ENCODE results near the gene FBXW12.

DNA sequence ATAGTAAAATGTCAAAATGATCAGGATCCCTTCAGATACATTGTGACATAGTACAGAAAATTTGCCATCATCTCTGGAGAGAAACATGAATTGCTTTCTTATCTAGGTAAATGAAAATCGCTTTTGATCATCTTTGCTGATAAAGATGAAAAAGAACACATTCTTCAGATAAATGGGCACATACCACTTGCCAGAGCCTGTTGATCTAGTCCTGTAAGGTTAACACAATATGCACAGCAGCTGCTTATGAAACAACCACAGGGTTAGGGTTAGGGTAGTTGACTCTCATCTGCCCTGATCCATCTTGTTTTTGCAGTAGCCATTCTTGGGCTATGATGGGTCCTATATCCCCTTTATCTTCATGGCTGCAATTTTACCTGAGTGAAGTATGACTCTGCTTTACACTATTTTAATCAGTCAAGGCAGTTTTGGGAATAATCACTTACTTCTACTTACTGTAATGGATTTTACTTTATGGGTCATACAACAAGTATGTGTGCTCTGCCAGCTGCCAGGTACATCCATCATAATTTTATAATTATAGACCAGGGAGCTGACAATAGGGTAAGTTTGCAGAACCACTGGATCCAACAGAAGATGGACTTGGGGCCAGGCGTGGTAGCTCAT, 26.0 kb upstream of the FBXW12 start:
- TF ChIP-seq CTCF (IDR thresholded peaks at IDR 0.05) = no peak
- no peak for TF ChIP-seq POLR2A (IDR thresholded peaks at IDR 0.05)
